ENCODE measurements around the gene MMP14. TPM values are rescaled to one million over a fixed set of nuclear protein-coding genes. Genes with fewer than 3 reads are reported as not detected.

MMP14 gene
- total and polyA plus RNA-seq, 2 of the 13 experiments (the other 11 are each of a cell fraction or from before 2014, with no cell fraction given) = 5.2 to 9.8 TPM

DNA sequence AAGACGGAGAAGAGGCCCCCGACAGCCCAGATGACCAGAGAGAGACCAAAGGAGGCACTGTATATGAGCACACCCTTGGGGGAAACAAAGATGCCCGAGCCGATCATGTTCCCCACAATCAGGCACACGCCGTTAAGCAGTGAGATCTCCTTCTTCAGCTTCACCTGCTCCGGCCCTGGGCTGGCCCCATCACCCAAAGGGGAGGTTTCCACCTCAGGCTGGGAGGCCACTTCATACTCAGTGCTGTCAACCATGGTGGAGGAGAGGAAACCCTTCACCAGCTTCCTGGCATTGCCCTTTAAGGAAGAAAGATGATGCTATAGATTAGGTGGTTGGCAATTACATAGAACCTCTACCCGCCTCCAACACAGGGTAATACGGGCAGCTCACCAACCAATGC, 23.2 kb upstream of the MMP14 start:
- no peak overlapping the region for H3K4me2 ChIP-seq (ENCODE audit: low read depth, low read length)
- no peak overlapping the region for H2AFZ ChIP-seq (ENCODE audit: low read length)
- intact Hi-C loops (cut with micrococcal nuclease; ENCODE audit: unreplicated experiment) = no loop called here
- H3K4me1 ChIP-seq (ENCODE audit: insufficient read depth, low read length) = peaks cover 32% of the 10 kb centered on the region
- H3K79me2 ChIP-seq (ENCODE audit: insufficient read depth, low read length) = no peaks in the 10 kb centered on the region
- DNase-seq (ENCODE audit: low spot score) (no peak), ATAC-seq (peak; percentile 8; the same call in 1 of the 3 replicates), FAIRE-seq (no peak)
- H3K9me3 ChIP-seq (ENCODE audit: low read length) = no peaks in the 10 kb centered on the region
- BruUV-seq (replicated peaks) = no TSS peak
- no peaks in the 10 kb centered on the region; a peak in 1 of 5 replicates for H3K27me3 ChIP-seq (ENCODE audit: control insufficient read depth in 1 of 2, insufficient read depth in 2 of 2, low read length in 2 of 2)
- H3K27ac ChIP-seq (ENCODE audit: extremely low read length, insufficient read depth, low read length) = no peak overlapping the region
- H3K4me3 ChIP-seq (replicated peaks in 1 of 3; ENCODE audit: insufficient read depth in 1 of 3, low read depth in 2 of 3, low read length in 3 of 3) = no peak overlapping the region
- 72% methylated on average over 9 of the region's 9 CpGs for WGBS (ENCODE audit: low lambda C conversion rate)
- POLR2A ChIA-PET = interaction anchor here (0.9 to 1.6 kb wide), 4 partner anchors 10 to 47 kb away, joined by 3 to 6 read pairs (median 4); partner anchors contain the start of gene OXA1L
- H3K36me3 ChIP-seq (replicated peaks in 1 of 2; ENCODE audit: control insufficient read depth in 1 of 2, insufficient read depth in 2 of 2, low read length in 2 of 2) = no peaks in the 10 kb centered on the region
- no peak overlapping the region for H3K9ac ChIP-seq (ENCODE audit: insufficient read depth, low read depth, low read length)
- CTCF ChIA-PET (ENCODE audit: low intra/inter-chr PET ratio, low total read pairs) = interaction anchor here (1.2 kb wide), 1 partner anchor 40 kb away, joined by 4 read pairs; no protein-coding TSS in a partner anchor
- in situ Hi-C loops (cut with HindIII; ENCODE audit: extremely low pct_ligation_motif_present, low pct_unique_long_range_greater_than_20kb) = no loop called here
- H4K20me1 ChIP-seq (ENCODE audit: insufficient read depth, low read length) = no peaks in the 10 kb centered on the region
- no peak for TF ChIP-seq ZNF274 (CRISPR knock-in tag; IDR thresholded peaks at IDR 0.05)
- TF ChIP-seq, protein P1, sequence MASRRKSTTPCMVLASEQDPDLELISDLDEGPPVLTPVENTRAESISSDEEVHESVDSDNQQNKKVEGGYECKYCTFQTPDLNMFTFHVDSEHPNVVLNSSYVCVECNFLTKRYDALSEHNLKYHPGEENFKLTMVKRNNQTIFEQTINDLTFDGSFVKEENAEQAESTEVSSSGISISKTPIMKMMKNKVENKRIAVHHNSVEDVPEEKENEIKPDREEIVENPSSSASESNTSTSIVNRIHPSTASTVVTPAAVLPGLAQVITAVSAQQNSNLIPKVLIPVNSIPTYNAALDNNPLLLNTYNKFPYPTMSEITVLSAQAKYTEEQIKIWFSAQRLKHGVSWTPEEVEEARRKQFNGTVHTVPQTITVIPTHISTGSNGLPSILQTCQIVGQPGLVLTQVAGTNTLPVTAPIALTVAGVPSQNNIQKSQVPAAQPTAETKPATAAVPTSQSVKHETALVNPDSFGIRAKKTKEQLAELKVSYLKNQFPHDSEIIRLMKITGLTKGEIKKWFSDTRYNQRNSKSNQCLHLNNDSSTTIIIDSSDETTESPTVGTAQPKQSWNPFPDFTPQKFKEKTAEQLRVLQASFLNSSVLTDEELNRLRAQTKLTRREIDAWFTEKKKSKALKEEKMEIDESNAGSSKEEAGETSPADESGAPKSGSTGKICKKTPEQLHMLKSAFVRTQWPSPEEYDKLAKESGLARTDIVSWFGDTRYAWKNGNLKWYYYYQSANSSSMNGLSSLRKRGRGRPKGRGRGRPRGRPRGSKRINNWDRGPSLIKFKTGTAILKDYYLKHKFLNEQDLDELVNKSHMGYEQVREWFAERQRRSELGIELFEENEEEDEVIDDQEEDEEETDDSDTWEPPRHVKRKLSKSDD (CRISPR knock-in tag; IDR thresholded peaks at IDR 0.05; ENCODE audit: low read depth) = no peak
- TF ChIP-seq, protein P2, sequence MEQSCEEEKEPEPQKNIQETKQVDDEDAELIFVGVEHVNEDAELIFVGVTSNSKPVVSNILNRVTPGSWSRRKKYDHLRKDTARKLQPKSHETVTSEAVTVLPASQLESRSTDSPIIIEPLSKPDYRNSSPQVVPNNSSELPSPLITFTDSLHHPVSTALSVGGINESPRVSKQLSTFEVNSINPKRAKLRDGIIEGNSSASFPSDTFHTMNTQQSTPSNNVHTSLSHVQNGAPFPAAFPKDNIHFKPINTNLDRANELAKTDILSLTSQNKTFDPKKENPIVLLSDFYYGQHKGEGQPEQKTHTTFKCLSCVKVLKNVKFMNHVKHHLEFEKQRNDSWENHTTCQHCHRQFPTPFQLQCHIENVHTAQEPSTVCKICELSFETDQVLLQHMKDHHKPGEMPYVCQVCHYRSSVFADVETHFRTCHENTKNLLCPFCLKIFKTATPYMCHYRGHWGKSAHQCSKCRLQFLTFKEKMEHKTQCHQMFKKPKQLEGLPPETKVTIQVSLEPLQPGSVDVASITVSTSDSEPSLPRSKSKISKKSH (CRISPR knock-in tag; IDR thresholded peaks at IDR 0.05; ENCODE audit: borderline replicate concordance) = 0 out of 2 replicates have a peak, but pooled peaks have one; percentile 47
- TF ChIP-seq, protein P3, sequence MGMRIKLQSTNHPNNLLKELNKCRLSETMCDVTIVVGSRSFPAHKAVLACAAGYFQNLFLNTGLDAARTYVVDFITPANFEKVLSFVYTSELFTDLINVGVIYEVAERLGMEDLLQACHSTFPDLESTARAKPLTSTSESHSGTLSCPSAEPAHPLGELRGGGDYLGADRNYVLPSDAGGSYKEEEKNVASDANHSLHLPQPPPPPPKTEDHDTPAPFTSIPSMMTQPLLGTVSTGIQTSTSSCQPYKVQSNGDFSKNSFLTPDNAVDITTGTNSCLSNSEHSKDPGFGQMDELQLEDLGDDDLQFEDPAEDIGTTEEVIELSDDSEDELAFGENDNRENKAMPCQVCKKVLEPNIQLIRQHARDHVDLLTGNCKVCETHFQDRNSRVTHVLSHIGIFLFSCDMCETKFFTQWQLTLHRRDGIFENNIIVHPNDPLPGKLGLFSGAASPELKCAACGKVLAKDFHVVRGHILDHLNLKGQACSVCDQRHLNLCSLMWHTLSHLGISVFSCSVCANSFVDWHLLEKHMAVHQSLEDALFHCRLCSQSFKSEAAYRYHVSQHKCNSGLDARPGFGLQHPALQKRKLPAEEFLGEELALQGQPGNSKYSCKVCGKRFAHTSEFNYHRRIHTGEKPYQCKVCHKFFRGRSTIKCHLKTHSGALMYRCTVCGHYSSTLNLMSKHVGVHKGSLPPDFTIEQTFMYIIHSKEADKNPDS (CRISPR knock-in tag; IDR thresholded peaks at IDR 0.05) = no peak
- no peak for TF ChIP-seq XBP1 (CRISPR knock-in tag; IDR thresholded peaks at IDR 0.05)
- no peak for TF ChIP-seq HDAC1 (CRISPR knock-in tag; IDR thresholded peaks at IDR 0.05)
- no peak for TF ChIP-seq ERF (CRISPR knock-in tag; IDR thresholded peaks at IDR 0.05)
- TF ChIP-seq NCOR1 (IDR thresholded peaks at IDR 0.05; ENCODE audit: borderline replicate concordance, low read length) = no peak
- TF ChIP-seq HMGA1 (CRISPR knock-in tag; conservative IDR thresholded peaks at IDR 0.05) = no peak
- TF ChIP-seq, protein P4, sequence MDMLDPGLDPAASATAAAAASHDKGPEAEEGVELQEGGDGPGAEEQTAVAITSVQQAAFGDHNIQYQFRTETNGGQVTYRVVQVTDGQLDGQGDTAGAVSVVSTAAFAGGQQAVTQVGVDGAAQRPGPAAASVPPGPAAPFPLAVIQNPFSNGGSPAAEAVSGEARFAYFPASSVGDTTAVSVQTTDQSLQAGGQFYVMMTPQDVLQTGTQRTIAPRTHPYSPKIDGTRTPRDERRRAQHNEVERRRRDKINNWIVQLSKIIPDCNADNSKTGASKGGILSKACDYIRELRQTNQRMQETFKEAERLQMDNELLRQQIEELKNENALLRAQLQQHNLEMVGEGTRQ (IDR thresholded peaks at IDR 0.05; ENCODE audit: low read depth, low read length) = peak; percentile 6; the same call in 1 of the 2 replicates
- TF ChIP-seq, protein P4 (CRISPR knock-in tag; IDR thresholded peaks at IDR 0.05; ENCODE audit: borderline replicate concordance) = no peak
- TF ChIP-seq, protein P5, sequence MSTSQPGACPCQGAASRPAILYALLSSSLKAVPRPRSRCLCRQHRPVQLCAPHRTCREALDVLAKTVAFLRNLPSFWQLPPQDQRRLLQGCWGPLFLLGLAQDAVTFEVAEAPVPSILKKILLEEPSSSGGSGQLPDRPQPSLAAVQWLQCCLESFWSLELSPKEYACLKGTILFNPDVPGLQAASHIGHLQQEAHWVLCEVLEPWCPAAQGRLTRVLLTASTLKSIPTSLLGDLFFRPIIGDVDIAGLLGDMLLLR (CRISPR knock-in tag; IDR thresholded peaks at IDR 0.05) = no peak
- TF ChIP-seq PCBP2 (optimal IDR thresholded peaks at IDR 0.05; ENCODE audit: low read depth, low read length, poor library complexity, severe bottlenecking) = no peak
- TF ChIP-seq ZNF234 (CRISPR knock-in tag; conservative IDR thresholded peaks at IDR 0.05) = no peak
